GM19328 (cell line): ENCODE results near the gene CCDC154.

Experiments
- ATAC-seq: cut with Tn5 transposase; IDR thresholded peaks from one replicate; pipeline ENCODE4 v1.9.1; 2021; ENCODE audit warnings: mild to moderate bottlenecking, moderate library complexity; ENCODE audit not compliant: unreplicated experiment

The CCDC154 gene

GRCh38 chr16:1438229-1439057 lies 5.9 kb downstream of the CCDC154 start:
- no peak for ATAC-seq

GRCh38 chr16:1437606-1438005 lies 6.8 kb downstream of the CCDC154 start:
- no peak for ATAC-seq

GRCh38 chr16:1436731-1437355 lies 7.5 kb downstream of the CCDC154 start:
- ATAC-seq: no peak

DNA sequence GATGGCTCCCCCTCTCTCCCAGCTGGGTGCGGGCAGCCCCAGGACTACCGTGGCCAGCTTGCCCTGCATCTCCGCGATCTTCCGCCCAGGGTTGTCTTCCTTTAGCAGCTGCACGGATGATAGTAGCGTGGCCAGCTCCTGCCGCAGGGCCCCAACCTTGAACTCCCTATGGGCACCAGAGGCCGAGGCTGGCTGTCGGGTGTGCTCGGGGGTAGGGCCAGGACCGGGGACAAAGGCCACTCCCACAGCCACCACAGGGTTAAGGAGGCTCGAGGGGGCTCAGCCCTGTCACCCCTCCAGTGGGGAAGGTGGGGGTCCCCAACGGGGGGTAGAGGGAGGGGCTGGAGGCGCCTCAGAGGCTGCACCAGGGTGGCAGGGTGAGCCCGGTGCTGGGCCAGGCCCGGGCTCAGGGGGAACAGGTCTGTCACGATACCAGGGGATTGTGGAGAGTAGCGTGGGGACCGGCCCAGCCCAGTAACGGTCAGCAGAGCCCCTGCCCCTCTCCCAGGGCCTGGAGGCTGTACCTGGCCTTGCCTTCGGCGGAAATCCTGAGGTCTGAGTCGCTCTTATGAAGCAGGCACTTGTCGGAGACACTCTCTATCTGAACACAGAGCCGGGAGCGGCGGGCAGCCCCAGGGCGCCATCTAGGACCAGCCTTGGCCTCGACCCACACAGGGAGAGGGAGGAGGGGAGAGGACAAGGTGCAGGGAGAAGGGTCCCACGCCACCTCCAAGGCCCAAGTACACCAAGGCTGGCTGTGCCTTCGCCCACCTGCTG lies 8.2 kb downstream of the CCDC154 start:
- no peak for ATAC-seq

DNA sequence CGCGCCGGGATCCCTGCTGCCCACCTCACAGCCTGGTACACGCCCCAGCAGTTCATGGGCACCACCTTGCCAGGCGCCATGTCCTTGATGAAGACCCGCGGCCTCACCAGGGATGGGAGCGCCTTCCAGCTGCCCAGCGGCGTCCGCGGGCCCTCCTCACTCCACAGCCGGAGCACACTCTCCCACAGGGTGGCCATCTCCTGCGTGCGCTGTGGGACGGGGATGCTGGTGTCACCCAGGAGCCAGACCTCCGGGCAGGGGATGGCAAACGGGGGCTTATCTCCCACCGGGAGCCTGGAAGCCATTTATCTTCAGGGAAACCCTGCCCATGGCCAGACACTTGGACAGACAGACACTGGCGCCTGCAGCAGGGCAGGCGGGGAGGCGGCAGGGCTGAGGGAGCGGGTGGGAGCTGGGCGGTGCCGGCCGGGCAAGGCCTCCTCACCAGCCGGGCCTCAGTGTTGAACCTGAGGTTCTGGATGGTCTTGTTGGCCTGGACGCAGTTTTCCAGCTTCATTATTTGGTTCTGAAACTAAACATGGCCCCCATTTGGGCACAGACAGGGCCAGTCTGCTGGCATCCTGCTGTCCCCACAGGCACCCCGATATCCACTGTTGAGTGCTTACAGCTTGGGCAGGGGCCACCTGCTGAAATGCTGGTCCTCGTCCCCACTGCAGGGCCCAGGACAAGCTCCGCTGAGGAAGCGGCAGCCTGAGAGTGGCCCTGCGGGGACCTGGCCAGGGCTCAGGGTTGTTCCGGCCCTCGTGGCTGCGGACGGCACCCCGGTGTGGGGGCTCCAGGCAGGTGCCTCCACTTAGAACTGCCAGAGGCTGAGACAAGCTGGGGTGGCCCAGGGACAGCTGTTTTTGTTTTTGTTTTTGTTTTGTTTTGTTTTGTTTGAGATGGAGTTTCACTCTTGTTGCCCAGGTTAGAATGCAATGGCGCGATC lies 9.4 kb downstream of the CCDC154 start:
- ATAC-seq: no peak

DNA sequence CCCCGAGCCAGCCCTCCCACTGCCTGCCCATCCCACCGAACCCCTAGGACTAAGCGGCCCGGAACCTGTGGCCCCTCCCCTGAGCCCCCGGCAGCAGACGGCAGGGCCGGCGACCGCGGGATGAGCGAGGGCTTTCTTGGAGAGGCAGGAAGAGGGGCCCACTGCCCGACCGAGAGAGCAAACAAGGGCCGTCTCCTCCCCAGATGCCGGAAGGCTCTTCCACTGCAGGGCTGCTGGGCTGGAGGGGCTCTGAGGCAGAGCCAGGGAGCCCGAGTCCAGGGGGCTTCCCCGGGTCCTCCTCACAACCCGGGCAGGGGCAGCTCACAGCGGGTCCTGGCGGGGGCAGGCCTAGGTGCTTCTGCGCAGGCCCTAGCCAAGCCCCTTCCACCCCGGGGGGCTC lies 10.6 kb downstream of the CCDC154 start:
- no peak for ATAC-seq

DNA sequence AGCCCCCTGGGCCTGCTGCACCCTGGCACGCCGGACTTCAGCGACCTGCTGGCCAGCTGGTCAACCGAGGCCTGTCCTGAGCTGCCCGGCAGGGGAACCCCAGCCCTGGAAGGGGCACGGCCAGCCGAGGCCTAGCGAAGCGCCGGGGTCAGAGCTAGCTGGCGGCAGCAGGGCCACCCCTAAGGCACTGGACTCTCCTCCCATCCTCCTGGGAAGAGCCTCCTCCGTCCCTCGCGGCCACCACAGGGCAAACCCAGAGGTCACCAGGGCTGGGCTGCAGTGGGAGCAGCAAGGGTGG lies 11.1 kb downstream of the CCDC154 start:
- no peak for ATAC-seq

DNA sequence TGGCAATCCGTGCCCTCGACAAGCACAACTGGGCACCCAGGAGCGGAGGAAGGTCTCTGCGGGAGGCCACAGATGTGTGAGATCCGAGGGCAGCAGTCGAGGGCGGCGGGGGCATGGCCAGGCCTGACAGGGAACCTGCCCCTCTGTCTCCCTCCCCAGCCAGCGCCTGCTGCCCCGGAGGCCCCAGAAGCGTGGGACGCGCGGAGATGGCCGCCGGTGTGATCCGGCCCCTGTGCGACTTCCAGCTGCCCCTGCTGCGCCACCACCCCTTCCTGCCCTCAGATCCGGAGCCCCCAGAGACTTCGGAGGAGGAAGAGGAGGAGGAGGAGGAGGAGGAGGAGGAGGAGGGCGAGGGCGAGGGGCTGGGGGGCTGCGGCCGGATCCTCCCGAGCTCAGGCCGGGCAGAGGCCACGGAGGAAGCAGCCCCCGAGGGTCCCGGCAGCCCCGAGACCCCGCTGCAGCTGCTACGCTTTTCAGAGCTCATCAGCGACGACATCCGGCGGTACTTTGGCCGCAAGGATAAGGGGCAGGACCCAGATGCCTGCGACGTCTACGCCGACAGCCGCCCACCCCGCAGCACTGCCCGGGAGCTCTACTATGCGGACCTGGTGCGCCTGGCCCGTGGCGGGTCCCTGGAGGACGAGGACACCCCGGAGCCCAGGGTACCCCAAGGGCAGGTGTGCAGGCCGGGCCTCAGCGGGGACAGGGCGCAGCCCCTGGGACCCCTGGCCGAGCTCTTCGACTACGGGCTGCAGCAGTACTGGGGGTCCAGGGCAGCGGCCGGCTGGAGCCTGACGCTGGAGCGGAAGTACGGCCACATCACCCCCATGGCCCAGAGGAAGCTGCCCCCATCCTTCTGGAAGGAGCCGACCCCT lies 11.7 kb downstream of the CCDC154 start:
- no peak for ATAC-seq

- ATAC-seq: no peak
Observed at GRCh38 chr16:1431497-1432270, 12.7 kb downstream of the CCDC154 start.

DNA sequence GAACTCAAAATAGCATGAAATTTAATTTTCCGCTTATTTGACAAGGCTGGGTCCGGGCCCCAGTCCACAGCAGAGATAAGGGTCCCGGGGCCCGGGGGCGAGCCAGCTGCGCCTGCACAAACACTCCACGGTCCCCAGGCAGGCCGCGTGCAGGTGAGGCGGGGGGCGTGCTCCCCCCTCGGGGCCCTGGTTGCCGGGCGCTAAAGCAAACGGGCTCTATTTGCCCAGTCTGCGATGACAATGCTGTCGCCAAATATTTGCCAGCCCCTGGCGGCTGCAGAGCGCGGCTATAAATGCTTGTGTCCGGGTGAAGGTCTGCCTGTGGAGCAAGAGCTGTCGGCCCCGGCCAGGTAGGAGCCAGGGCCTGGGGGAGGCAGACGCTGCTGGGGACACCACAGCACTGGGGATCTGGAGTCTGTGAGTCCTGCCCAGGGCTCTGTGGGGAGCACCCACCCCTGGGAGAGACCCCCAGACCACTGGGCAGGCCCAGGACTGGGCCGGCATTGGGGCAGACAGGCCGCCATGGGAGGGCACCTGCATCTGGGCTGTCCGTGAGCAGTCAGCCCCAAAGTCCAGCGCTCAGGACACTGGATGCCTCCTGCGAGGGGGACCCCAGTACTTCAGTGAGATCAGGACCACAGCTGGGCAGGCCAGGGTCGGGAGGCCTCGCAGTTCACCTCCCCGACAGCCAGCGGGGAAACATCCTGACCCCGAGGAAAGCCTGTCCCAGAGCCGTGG lies 13.4 kb downstream of the CCDC154 start, which contains the start of gene PERCC1:
PERCC1 (plus strand) TSS at position 320 of the 738 bp plus-strand sequence. CDS start 1,516 bp downstream, outside the sequence.
- no peak for ATAC-seq

DNA sequence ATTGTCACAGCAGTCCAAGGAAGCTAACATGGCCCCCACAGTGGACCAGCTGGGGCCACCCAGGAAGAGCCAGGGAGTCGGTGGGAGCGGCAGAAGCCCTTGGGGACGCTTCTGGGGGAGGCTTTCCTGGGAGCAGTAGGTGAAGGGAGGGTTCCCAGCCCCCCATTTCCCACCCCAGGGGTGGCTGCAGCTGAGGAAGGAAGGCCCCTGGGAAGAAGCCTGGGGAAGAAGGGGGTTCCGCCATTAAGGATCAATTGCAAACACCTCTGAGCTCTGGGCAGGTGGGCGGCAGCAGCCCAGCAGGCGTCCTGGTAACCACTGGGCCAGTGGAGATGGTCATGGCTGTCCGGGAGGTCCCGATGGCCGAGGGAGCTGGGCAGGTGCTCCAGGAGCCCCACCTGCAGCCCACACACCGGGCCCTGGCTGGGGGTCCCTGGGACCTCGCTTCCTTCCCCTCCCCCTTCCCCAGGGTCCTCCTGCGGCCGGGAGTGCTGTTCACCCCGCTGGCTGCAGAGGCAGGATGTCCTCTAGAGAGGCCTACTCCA lies 14.1 kb downstream of the CCDC154 start:
- ATAC-seq: no peak

DNA sequence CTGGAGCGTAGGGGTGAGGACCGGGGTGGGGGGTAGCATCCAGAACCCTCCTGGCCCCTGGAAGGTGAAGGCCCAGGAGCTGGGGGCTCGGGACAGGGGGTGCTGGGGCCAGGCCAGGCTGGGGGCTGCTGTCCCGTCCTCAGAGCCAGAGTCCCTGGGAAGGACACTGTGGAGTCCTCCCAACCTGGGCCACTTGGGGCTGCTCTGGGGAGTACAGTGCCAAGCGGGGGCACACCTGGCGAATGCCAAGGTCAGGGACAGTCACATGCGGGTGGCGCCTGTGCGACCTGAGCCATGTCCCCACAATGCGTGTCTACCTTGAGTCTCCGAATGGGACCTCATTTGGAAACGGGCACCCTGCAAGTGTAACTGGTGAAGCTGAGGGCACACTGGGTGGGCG lies 14.7 kb downstream of the CCDC154 start:
- no peak for ATAC-seq

DNA sequence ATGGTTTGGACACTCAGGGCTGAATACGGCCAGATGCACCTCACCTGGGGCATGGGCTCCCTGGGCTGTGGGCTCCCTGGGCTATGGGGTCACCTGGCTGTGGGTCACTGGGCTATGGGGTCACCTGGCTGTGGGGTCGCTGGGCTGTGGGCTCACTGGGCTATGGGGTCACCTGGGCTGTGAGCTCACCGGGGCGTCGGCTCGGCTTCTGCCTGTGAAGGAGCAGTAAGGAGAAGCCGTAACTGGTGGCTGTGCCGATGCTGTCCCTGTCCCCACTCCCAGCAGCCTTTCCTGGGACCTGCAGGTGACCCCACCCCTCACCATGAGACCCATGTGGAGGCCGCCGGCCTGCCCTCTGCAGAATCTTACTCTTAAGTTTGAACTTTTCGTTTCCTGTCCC lies 15.3 kb downstream of the CCDC154 start:
- ATAC-seq: no peak

GRCh38 chr16:1428511-1428910 lies 15.8 kb downstream of the CCDC154 start:
- ATAC-seq: no peak

DNA sequence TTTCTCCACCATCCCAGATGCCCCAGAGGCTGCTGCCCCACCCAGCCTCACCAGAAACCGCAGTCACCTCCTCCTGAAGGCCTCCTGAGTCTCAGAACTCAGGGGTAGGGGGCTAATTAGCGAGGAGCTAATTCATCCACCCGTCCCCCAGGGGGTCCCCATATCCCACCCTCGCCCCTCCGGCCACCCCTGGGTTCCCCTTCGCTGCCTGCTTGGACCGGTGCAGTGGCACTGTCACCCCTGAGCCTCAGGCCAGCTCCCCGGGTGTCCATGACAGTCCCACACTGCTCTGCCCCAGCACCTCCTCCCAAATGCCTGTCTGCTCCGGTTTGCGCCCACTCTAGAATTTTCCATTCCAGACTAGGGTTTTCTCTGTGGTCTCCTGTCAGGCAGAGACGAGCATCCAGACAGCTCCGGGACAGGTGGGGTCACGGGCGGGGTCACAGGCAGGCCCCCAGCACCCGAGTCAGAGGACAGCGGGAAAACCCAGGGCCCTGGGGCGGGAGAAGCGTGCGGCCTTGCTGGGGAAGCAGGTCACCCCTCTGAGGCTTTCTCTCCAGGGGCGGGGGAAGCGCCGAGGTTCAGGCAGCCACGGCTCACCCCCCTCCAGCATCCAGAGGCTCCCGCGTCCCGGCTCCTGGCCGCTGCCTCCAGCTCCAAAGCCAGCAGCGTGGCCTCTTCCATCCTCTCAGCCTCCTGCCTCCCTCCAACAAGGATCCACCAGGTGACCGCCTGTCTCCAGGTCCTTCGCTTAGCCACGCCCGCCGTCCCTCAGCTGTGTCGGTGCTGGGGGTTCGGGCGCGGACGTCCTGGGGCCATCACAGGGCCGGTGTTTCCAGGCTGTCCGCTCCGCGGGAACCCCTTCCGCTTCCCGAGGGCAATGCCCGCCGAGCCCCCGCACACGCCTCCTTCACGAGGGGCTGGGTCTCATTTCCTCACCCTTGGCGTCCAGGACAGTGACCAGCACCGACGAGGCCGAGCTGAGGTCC lies 16.6 kb downstream of the CCDC154 start:
- ATAC-seq: no peak

DNA sequence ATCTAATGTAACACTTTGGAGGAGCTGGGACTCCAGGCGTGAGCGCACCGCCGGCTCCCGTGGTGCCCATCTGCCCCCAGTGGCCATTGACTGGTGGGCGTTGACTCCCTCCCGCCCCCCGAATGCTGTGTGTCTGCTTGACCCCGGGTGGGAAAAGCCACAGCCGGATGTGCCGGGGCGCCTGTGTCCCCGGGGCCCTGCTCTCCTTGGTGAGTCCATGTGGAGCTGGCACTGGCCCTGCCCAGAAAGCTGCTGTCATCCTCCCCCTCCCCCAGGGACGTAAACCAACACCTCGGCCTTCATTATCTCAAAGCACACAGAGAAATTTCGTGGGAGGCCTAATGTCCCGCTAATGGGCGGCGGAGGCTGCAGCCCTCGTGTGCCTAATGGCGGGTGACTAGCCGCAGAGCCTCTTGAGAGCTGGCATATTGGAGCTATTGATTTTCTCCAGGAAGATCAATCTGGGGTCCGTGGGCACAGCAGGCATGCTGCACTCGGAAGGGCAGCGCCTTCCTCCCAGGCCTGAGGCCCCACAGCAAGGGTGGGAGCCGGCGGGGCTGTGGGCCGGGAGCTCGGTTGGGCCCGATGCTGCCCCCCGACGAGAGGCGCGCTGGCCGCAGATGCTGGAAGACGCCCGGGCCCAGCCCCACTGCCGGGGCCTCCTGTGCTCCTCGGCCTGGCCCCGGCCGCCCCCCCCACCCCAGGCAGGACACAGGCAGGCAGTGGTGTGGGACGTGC lies 17.5 kb downstream of the CCDC154 start:
- no peak for ATAC-seq
